ENCODE results near the gene GNG8. TPM values are rescaled to one million over a fixed set of nuclear protein-coding genes. Genes with fewer than 3 reads are reported as not detected.

Gene GNG8
- total and polyA plus RNA-seq, 2 experiments from 2014 or later: 4.6 TPM; not detected in 1

GRCh38 chr19:46620716-46621115, 15.3 kb downstream of the GNG8 start:
- no peaks in the 10 kb centered on the region for H3K27me3 ChIP-seq

GRCh38 chr19:46620267-46620666, 15.7 kb downstream of the GNG8 start:
- Histone ChIP-seq H3K4me2 (no peak overlapping the region), H3K27me3 (no peaks in the 10 kb centered on the region), H4K20me1 (ENCODE audit: insufficient read depth, poor library complexity, severe bottlenecking) (no peaks in the 10 kb centered on the region), H3K4me3 (no peak overlapping the region), H3K9me2 (replicated peaks; ENCODE audit: insufficient read depth) (no peaks in the 10 kb centered on the region), H3K9me3 (ENCODE audit: low read depth) (no peaks in the 10 kb centered on the region), H3K36me3 (replicated peaks; ENCODE audit: insufficient read depth, low read depth) (no peaks in the 10 kb centered on the region), H3K27ac (peak overlapping the region; percentile 17), H2AFZ (no peak overlapping the region), H3K4me1 (ENCODE audit: insufficient read depth) (peaks cover 20% of the 10 kb centered on the region), H3K79me2 (no peaks in the 10 kb centered on the region)
- WGBS (ENCODE audit: low lambda C conversion rate, missing lambda C conversion rate): 94% methylated on average over 3 of the region's 3 CpGs
- no peak for TF ChIP-seq CTCF (IDR thresholded peaks at IDR 0.05; ENCODE audit: poor library complexity)
- TF ChIP-seq EZH2phosphoT487 (IDR thresholded peaks at IDR 0.05; ENCODE audit: low read depth, severe bottlenecking, unreplicated experiment): no peak
- TF ChIP-seq EZH2 (IDR thresholded peaks at IDR 0.05; ENCODE audit: borderline replicate concordance): no peak
- no peak for DNase-seq (ENCODE audit: low spot score)

More at GRCh38 chr19:46620716-46621115, 15.3 kb downstream of the GNG8 start:
- Histone ChIP-seq H3K9me2 (replicated peaks; ENCODE audit: insufficient read depth) (no peaks in the 10 kb centered on the region), H3K4me1 (ENCODE audit: insufficient read depth) (peaks cover 20% of the 10 kb centered on the region), H3K79me2 (no peaks in the 10 kb centered on the region), H3K4me2 (no peak overlapping the region), H2AFZ (no peak overlapping the region), H3K9me3 (ENCODE audit: low read depth) (no peaks in the 10 kb centered on the region), H4K20me1 (ENCODE audit: insufficient read depth, poor library complexity, severe bottlenecking) (no peaks in the 10 kb centered on the region), H3K27ac (peak overlapping the region; percentile 17), H3K4me3 (no peak overlapping the region), H3K36me3 (replicated peaks; ENCODE audit: insufficient read depth, low read depth) (no peaks in the 10 kb centered on the region)
- TF ChIP-seq CTCF (IDR thresholded peaks at IDR 0.05; ENCODE audit: poor library complexity): no peak
- no peak for TF ChIP-seq EZH2 (IDR thresholded peaks at IDR 0.05; ENCODE audit: borderline replicate concordance)
- TF ChIP-seq EZH2phosphoT487 (IDR thresholded peaks at IDR 0.05; ENCODE audit: low read depth, severe bottlenecking, unreplicated experiment): no peak
- WGBS (ENCODE audit: low lambda C conversion rate, missing lambda C conversion rate): 43% methylated on average over 6 of the region's 6 CpGs
- DNase-seq (ENCODE audit: low spot score): no peak

GRCh38 chr19:46618670-46619231, 17.3 kb downstream of the GNG8 start:
- no peaks in the 10 kb centered on the region for H3K9me2 ChIP-seq (replicated peaks; ENCODE audit: insufficient read depth)
- 68% methylated on average over 9 of the region's 9 CpGs for WGBS (ENCODE audit: low lambda C conversion rate, missing lambda C conversion rate)
- H3K36me3 ChIP-seq (replicated peaks; ENCODE audit: insufficient read depth, low read depth): no peaks in the 10 kb centered on the region
- H2AFZ ChIP-seq: no peak overlapping the region
- no peaks in the 10 kb centered on the region for H4K20me1 ChIP-seq (ENCODE audit: insufficient read depth, poor library complexity, severe bottlenecking)
- DNase-seq (ENCODE audit: low spot score): no peak
- H3K4me2 ChIP-seq: no peak overlapping the region
- H3K27ac ChIP-seq: no peak overlapping the region
- H3K27me3 ChIP-seq: no peaks in the 10 kb centered on the region
- H3K4me3 ChIP-seq: no peak overlapping the region
- TF ChIP-seq CTCF (IDR thresholded peaks at IDR 0.05; ENCODE audit: poor library complexity) (no peak), EZH2 (IDR thresholded peaks at IDR 0.05; ENCODE audit: borderline replicate concordance) (no peak), EZH2phosphoT487 (IDR thresholded peaks at IDR 0.05; ENCODE audit: low read depth, severe bottlenecking, unreplicated experiment) (no peak)
- peaks cover 13% of the 10 kb centered on the region for H3K4me1 ChIP-seq (ENCODE audit: insufficient read depth)
- H3K9me3 ChIP-seq (ENCODE audit: low read depth): no peaks in the 10 kb centered on the region
- no peaks in the 10 kb centered on the region for H3K79me2 ChIP-seq

Data from hepatocyte (in vitro differentiated cells).